Activated naive CD4-positive, alpha-beta T cell treated with Interleukin-2 at 50 U/mL for 16 hours (primary cell): Measurements from ENCODE around the gene MRPS27.

Experiments used
- DNase-seq: peaks from one replicate; pipeline ENCODE4 v3.0.0-alpha.2; 2020

Gene MRPS27

DNA sequence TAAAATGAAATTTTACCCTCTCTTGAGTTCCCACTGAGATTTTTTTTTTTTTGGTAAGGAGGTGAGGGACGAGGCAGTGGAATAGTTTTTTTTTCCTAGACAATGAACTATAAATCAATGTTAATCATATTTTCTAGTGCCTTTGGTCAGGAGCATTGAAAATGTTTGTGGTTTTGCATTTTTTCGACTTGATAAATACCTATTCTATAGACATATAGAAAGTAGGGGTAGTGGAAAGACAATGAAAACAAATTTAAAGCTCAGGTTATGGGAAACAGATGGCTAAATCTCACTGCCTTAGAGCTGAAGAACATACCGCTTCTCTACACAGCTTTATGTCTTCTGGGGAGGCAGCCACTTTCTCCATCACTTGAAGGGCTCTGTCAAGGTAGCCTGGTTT is 94.3 kb downstream of the MRPS27 start:
- DNase-seq = no peak

DNA sequence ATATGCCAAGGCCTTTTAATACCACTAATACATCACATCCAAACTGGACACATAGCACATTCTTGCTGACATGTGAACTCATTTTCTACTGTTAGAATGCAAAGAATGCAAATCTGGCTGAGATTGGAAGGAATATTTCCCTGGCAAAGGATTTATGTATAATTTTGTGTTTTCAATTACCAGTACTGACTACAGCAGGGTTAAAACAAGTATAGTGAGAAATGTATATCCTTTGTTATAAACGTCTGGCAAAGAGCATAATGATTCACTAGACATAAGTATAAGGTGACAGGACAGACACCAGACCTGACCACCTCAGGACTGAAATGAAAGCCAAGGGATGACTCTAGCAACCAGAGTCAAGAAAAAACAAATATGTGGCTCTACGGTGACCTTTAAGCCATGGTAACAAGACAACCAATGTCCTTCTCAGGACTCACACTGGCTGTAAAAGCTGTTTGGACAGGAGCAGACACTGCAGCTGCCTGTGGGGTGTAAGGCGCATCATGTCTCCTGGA is 95.0 kb downstream of the MRPS27 start:
- DNase-seq = no peak

DNA sequence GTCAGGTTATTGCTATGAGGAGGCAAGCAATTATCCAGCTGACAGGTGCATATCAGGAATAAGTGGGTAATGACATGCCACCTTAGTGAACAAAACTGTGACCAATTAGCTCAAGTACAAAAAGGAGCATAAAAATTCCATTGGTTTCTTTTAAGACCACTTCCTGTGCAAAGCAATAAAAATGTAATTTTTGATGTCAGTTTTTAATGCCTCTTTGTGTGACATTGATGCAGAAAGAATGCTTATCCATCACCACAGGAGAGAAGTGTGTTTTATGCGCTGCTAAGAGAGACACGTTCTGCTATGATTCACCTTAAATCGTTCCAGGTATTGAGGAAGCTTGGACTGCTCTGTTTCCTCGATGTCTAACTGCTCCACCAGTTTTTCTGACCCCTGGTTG is 96.7 kb downstream of the MRPS27 start:
- no peak for DNase-seq

DNA sequence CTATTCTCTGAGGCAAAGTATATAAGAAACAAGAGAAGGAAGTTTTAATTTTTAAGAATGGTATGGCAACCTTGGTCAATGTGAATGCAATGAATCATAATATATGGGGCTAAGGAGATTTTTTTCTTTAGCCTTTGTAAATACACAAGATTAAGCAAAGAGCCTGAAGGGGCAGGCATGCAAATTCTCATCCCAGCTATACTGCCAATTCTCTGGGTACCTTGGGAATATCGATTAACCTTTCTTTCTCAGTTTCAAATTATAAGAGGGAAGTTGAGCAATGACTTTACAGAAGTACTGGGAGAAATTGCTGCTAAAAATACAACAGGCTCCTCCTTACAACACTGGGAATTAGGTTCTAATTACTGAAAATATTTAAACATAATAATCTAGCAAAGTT is 97.5 kb downstream of the MRPS27 start:
- DNase-seq = no peak

DNA sequence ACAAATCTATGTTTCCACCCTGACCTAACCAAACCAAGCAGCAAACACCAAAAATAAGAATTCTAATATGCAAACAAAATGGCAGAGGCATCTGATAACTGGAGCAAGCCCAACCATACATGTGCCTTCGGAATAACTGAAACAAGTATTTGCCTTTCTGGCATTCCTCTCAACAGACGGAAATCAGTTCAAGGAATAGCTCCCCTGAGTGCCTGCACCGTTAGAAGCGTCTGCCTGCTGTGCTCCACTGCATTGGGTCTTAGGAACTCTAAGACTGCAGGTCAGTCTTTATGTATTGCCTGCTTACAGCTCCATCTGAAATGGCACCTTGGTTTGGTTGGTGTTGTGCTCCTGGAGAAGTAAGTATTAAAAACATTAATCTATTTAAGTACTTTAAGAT is 98.5 kb downstream of the MRPS27 start:
- no peak for DNase-seq

DNA sequence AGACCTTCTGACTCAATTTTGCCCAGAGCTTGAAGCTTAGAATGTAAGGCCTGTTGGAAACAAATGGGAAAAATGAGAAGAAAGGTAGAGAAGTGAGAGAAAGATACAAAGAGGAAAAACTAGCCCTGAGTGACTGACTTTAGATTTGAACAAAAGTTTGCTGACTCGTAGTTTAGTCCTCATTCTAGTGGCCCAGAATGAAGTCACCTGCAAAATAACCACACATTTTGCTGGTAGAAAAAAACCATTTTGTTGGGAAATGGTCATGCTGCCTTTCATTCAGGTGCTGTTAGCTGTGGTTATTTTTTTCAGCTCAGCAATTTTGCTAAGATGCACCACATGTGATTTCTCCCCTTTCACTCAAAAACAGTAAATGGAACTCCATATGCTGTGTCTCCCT is 98.9 kb downstream of the MRPS27 start:
- no peak for DNase-seq

DNA sequence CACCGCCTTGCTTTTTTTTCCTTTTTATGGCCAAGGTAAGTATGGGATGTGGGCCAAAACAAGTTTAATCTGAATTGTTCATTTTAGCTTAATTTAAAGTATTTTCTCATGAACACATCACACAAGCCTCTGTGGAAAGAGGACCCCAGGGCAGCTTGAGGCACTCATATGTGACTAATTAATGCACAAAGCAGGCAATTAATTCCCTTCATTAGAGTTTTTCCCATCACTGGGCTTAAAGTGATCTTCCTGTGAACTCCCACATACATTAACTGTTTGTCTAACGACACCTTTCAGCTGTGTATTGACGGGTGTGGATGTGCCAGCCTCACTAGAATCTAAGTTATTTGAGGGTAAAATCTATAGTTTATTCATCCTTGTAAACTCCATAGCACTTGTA is 103.3 kb downstream of the MRPS27 start:
- no peak for DNase-seq

DNA sequence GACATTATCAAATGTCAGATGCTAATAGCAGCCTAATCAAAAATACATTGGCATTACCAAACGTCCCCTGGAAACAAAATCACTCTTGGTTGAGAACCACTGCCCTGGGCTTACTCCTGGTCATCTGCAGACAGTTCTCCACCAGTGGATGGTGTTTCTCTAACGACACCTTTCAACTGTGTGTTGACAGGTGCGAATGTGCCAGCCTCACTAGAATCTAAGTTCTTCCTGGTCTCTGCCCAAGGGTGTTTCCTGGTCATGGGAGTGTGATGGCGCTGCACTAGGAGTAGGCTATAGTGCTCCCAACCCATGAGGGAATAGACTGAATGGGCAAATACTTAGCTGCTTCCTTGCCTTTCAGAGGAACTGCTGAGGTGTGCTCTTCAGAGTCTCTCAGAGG is 105.9 kb downstream of the MRPS27 start:
- DNase-seq = no peak

DNA sequence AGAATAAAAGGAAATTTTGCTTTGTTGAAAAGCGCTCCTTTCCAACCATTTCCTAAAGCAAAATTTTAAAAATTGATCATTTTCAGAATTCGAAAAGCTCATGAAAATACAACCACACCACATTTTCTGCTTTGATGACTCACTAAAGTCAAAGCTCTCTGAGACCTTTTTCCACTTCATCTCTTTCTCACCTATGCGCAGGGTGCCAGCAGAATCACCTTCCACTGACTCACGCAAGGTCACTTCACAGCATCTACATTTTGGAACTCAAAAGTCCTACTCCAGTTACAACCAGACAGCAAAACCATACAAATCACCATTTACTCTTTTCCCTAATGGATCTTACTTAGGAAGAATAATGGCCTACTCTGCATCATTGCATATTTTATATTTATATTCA is 106.6 kb downstream of the MRPS27 start:
- DNase-seq = no peak

DNA sequence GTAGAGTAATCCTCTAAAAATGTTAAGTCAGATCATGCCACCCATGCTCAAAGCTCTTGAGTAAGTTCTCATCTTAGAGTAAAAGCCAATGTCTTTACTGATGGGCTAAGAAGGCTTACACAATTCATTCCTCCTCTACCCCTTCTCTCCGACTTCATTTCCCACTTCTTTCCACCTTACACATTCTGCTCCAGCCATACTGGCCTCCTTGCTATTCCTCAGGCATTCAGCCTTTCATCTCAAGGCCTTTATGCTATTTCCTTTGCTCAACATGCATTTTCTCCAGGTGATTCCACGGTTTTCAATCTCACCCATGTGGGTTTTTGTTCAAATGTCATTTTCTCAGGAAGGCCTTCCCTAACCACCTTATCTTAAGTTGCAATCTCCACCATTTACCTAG is 107.9 kb downstream of the MRPS27 start:
- DNase-seq = no peak

DNA sequence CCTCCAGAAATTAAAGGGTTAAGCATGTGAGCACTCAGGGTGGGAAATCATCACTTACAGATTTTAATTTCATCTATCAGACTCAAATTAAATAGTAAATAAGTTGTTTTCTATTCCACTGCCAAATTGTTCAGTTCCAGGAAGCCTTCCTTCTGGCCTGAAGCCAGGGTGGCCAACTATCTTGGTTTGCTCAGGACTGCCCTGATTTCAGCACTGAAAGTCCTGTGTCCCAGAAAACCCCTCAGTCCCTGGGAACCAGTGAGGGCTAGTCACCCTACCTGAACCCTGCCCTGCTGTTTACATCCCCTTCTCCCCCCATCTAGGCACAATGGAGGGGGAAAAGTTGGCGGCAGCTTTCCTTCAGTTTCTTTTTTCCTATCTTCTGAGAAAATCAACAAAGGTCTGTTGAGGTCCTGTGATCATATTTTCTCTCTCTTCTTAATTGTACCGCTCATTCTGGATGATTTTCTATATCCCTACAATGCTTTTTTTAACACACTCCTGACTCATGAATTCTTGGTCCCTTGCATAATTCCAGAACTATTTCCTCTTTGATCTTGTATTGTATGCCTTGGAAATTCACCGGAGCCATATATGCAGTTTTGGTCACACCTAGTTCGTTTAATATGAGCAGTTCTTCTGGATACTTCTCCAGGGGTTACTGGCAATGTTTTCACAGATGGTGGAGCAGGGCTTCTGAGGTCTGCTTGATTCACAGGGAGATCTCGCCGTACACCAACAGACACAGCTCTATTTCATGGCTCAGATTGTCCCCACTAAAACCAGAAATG is 109.0 kb downstream of the MRPS27 start:
- no peak for DNase-seq

DNA sequence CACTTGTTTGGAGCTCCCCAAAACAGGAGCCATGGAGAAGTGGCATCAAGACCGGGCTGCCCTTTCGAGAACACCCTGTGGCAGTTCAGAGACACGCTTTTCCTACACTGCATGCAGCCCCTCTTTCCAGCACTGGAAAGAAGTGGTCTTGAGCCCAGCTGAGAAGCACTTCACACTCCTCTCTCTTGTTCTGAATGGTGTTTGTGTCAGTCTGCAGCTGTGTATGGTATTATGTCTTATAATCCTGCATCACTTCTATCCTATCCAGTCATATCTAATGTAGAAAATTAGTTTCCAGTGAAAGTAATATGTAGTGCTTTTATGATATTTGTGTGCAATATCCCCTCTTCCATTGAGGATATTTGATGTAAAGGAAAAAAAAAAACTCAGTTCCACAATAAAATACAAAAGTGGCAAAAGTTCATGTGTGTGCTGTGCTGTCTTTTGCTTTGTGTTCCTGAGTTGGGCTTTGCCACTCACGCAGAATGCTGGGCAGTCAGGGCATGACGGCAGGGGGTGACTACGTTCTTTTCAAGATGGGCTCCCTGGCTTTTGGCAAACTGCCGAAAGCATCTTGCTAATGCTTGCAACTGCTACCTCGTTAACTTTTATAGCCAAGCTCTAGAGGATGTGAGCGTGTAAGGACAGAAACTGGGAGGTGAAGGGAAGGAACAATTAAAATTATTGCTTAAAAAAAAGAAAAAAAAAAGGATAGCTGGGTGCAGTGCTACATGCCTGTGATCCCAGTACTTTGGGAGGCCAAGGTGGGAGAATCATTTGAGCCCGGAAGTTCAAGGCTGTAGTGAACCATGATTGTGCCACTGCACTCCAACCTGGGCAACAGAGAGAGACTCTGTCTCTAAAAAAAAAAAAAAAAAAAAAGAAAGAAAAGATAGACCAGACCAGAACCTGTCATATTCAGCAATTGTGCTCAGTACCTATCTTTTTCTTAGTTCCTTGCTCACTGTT is 110.6 kb downstream of the MRPS27 start:
- DNase-seq = no peak

DNA sequence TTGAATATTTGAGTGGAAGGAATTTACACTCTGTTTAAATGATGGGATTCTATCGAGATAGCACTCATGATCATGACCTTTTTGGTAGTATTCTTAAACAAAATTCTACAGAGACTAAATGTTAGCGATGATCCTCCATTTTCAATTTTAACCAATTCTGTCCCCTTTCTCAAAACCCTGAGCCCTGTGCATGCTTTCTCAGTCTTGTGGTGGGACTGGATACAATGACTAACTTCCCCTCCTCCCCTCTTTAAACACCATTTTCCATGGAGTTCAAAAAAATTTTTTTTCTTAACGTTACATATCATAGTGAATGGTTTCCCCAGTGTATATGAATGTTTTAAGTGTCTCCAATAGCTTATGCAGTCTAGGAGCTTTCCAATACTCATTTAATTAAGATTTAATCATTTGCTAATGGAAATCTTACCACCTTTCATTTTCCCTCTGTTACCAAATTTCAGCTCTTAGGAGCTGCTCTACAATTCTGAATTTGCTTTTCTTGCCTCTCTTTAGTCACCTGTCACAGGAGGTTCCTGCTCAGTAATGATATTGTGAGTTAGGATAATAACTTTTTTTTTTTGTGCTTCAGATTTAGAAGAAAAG is 111.6 kb downstream of the MRPS27 start:
- DNase-seq = no peak

DNA sequence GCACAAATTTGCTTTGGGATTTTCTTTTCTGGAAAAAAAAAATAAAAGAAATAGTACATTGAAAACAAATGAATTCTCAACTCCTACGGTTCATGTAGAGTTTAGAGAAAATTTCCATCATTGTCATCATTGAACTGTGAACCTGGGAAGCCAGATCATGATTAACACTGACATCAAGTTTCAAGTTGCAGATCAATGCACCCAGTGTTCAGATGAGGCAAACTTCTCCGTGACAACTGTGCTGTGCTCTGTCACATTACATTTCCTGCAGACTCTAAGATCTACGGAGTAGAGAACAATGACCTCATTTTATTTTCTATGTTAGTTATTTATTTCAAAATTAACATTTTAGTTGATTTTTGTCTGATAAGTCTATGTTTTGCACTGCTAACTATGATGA is 113.0 kb downstream of the MRPS27 start:
- no peak for DNase-seq

DNA sequence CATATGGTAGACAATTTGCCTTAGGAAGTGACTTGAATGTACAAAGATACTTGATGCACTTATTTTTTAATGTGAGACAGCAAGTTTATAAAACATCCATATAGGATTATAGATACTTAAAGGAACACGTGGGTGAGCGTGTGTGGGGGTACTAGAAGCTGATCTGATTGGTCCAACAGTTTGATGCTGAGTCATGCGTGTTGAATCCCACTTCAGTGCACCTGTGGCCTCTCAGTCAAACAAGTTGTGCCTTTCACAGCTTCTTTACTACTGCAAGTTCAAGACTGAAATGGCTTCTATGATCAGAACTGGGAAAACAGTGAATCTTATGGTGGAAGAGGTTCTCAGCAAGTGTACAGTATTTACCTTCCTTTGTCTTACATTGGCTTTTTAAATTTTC is 113.9 kb downstream of the MRPS27 start:
- no peak for DNase-seq

DNA sequence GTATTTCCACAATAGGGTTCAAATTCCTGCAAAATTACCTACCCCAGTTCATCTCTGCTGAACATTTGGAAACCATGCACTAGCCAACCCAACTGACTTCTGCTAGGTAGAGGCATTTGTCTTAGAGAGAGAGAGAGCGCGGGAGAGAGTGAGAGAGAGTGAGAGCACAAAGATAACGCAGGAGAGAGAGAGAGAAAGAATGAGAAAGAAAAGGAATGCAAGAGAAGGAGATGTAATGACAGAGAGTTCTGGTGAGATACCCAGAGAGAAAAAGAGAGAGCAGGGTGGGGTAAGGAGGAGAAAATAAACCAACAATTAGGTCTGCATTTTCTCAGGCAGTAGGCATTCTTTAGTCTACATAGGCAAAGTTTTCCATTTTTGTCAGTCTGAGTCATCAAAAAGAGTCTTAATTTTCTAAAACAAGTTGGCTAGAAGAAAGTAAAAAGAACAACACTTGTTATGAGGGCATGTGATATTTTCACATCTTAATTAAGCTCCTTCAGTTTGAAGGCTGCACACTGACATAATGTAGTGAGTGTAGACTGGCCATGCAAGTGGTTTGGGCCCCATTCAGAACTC is 114.5 kb downstream of the MRPS27 start:
- no peak for DNase-seq

DNA sequence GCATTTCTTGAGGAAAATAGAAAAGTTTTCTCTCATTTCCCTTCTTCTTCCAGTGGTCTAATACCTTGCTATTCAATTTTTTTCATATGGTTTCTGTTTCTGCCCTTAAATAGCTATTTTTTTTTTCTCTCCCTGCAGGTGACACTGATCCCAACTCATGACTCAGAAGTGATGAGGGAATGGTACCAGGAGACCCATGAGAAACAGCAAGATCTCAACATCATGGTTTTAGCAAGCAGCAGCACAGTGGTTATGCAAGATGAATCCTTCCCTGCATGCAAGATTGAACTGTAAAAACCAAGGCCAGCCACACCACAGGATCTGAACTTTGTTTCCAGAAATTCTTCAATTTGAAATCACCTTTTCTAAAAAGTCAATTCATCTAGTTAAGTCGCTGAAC is 115.1 kb downstream of the MRPS27 start:
- no peak for DNase-seq

DNA sequence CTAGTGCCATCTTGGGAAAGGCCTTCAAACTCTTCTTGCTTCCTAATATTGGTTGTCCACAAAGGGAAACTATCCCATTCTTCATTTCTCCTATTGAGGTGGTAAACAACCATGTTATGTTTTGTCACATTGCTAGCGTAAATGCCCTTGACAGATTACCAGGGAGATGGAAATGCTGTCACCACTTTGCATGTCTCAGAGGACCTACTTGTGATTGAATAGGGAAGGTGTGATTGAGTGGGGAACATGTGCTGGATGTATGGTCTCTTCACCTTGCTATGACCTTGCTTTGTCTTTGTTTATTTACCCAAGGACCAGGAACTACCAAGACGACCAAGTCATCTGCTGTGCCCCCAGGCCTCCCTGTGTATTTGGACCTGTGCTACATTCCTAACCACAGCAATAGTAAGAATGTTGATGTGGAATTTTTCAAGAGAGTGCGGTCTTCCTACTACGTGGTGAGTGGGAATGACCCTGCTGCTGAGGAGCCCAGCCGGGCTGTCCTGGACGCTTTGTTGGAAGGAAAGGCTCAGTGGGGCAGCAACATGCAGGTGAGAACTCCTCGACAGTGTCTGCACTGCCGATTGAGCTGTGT is 116.7 kb downstream of the MRPS27 start:
- no peak for DNase-seq

DNA sequence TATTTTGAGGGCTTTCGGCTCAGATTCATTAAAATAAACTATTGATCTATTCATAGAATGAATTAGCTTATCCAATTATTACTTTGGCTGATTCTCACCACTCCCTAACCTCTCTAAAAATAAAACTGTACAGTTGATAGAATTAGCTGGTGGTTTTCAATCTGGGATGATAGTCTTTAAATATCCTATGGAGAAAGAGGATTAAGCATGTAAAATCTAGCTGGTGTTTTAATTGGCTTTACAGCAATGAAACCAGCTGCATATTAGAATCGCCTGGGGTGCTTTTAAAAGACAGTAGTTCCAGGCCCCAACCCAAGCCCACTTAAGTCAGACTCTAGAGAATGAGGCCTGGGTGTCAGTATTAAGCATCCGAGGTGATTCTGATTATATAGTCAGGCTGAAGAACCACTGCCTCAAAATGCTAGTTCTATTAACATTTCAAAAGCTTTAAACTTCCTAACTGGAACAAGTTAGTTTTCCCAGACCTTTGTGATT is 117.7 kb downstream of the MRPS27 start:
- no peak for DNase-seq

DNA sequence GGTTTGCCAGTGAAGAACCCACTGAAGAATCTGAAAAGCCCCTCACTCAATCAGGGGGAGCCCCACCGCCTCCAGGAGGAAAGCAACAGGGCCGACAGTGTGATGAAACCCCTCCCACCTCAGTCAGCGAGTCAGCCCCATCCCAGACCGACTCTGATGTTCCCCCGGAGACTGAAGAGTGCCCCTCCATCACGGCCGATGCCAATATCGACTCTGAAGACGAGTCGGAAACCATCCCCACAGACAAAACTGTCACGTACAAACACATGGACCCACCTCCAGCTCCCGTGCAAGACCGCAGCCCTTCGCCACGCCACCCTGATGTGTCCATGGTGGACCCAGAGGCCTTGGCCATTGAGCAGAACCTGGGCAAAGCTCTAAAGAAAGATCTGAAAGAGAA is 120.4 kb downstream of the MRPS27 start:
- DNase-seq = no peak

DNA sequence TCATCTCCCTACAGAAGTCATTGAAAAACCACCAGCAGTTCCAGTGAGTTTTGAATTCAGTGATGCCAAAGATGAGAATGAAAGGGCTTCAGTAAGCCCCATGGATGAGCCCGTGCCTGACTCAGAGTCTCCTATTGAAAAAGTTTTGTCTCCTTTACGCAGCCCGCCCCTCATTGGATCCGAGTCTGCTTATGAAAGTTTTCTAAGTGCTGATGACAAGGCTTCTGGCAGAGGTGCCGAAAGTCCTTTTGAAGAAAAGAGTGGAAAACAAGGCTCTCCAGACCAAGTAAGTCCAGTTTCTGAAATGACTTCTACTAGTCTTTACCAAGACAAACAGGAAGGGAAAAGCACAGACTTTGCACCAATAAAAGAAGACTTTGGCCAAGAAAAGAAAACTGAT is 122.6 kb downstream of the MRPS27 start:
- no peak for DNase-seq

DNA sequence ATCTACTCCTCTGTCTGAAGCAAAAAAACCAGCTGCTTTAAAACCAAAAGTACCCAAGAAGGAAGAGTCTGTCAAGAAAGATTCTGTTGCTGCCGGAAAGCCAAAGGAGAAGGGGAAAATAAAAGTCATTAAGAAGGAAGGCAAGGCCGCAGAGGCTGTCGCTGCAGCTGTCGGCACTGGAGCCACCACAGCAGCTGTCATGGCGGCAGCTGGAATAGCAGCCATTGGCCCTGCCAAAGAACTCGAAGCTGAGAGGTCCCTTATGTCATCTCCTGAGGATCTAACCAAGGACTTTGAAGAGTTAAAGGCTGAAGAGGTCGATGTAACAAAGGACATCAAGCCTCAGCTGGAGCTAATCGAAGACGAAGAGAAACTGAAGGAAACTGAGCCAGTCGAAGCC is 124.5 kb downstream of the MRPS27 start:
- no peak for DNase-seq

DNA sequence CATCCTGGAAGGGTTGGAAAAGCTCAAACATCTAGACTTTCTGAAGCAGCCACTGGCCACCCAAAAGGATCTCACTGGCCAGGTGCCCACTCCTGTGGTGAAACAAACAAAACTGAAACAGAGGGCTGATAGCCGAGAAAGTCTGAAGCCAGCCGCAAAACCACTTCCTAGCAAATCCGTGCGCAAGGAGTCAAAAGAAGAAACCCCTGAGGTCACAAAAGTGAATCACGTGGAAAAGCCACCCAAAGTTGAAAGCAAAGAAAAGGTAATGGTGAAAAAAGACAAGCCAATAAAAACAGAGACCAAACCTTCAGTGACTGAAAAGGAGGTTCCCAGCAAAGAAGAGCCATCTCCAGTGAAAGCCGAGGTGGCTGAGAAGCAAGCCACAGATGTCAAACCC is 125.2 kb downstream of the MRPS27 start:
- peak; percentile 47 for DNase-seq
